ENCODE measurements around the gene REEP3. TPM values are rescaled to one million over a fixed set of nuclear protein-coding genes. Genes with fewer than 3 reads are reported as not detected.
"Not testable (repeated sequence)": the region's sequence is repeated elsewhere in the genome, so short reads cannot be mapped to it uniquely, and the experiment has no call there.

The REEP3 gene
- total RNA-seq, 1 donor from 2014 or later: 36.7 TPM

- H3K27me3 Mint-ChIP-seq (ENCODE audit: low read depth): no peaks in the 10 kb centered on the region
- peaks cover 11% of the 10 kb centered on the region for H3K9me3 Mint-ChIP-seq
- peaks cover 12% of the 10 kb centered on the region for H3K36me3 Mint-ChIP-seq (ENCODE audit: low read depth)
- no peak for DNase-seq (ENCODE audit: low read depth, low spot score)
- no peak overlapping the region for H3K4me3 Mint-ChIP-seq
- H3K4me1 Mint-ChIP-seq: peaks cover 17% of the 10 kb centered on the region
- H3K27ac Mint-ChIP-seq (ENCODE audit: unreplicated experiment): no peak overlapping the region
- no peak for TF ChIP-seq CTCF (conservative IDR thresholded peaks at IDR 0.05)
These were observed 37.1 kb downstream of the REEP3 start for GRCh38 chr10:63558132-63558784.

- TF ChIP-seq CTCF (conservative IDR thresholded peaks at IDR 0.05): no peak
- Mint-ChIP-seq H3K27ac (ENCODE audit: unreplicated experiment) (no peak overlapping the region), H3K27me3 (ENCODE audit: low read depth) (no peaks in the 10 kb centered on the region), H3K9me3 (no peaks in the 10 kb centered on the region), H3K36me3 (ENCODE audit: low read depth) (no peaks in the 10 kb centered on the region), H3K4me3 (no peak overlapping the region), H3K4me1 (peaks cover 9% of the 10 kb centered on the region)
- DNase-seq (ENCODE audit: low read depth, low spot score): no peak
These were observed 40.1 kb downstream of the REEP3 start for GRCh38 chr10:63561341-63561740.

GRCh38 chr10:63562391-63562790 is 41.2 kb downstream of the REEP3 start:
- Mint-ChIP-seq H3K4me3 (no peak overlapping the region), H3K36me3 (ENCODE audit: low read depth) (no peaks in the 10 kb centered on the region), H3K27ac (ENCODE audit: unreplicated experiment) (no peak overlapping the region), H3K9me3 (no peaks in the 10 kb centered on the region), H3K27me3 (ENCODE audit: low read depth) (no peaks in the 10 kb centered on the region), H3K4me1 (peaks cover 3% of the 10 kb centered on the region)
- no peak for TF ChIP-seq CTCF (conservative IDR thresholded peaks at IDR 0.05)
- no peak for DNase-seq (ENCODE audit: low read depth, low spot score)

GRCh38 chr10:63562857-63563256 is 41.7 kb downstream of the REEP3 start:
- Mint-ChIP-seq H3K27ac (ENCODE audit: unreplicated experiment) (no peak overlapping the region), H3K9me3 (no peaks in the 10 kb centered on the region), H3K36me3 (ENCODE audit: low read depth) (no peaks in the 10 kb centered on the region), H3K27me3 (ENCODE audit: low read depth) (no peaks in the 10 kb centered on the region), H3K4me1 (no peaks in the 10 kb centered on the region), H3K4me3 (no peak overlapping the region)
- DNase-seq (ENCODE audit: low read depth, low spot score): no peak
- no peak for TF ChIP-seq CTCF (conservative IDR thresholded peaks at IDR 0.05)

- Mint-ChIP-seq H3K36me3 (ENCODE audit: low read depth) (no peaks in the 10 kb centered on the region), H3K27me3 (ENCODE audit: low read depth) (no peaks in the 10 kb centered on the region), H3K4me1 (no peaks in the 10 kb centered on the region), H3K4me3 (no peak overlapping the region), H3K27ac (ENCODE audit: unreplicated experiment) (no peak overlapping the region), H3K9me3 (no peaks in the 10 kb centered on the region)
- no peak for TF ChIP-seq CTCF (conservative IDR thresholded peaks at IDR 0.05)
- DNase-seq (ENCODE audit: low read depth, low spot score): no peak
These were observed 42.4 kb downstream of the REEP3 start for GRCh38 chr10:63563623-63564022.

- H3K27ac Mint-ChIP-seq (ENCODE audit: unreplicated experiment); H3K36me3 Mint-ChIP-seq (ENCODE audit: low read depth); H3K4me3 Mint-ChIP-seq; H3K9me3 Mint-ChIP-seq; H3K4me1 Mint-ChIP-seq; H3K27me3 Mint-ChIP-seq (ENCODE audit: low read depth); DNase-seq (ENCODE audit: low read depth, low spot score): not testable (repeated sequence)
These were observed 43.5 kb downstream of the REEP3 start for GRCh38 chr10:63564731-63565130.

All from neural crest cell (in vitro differentiated cells).